H1 (cell line): Measurements from ENCODE around the gene PHLDA1. TPM values are rescaled to one million over a fixed set of nuclear protein-coding genes. Genes with fewer than 3 reads are reported as not detected.

Source experiments
- CTCF ChIA-PET: fragments of 300-600 bp; sonication (Branson Sonifier 250); formaldehyde crosslinking; loops from one replicate; lab custom pipeline; 2021; ENCODE audit not compliant: partially characterized antibody; lab: Charles Lee
- POLR2A ChIA-PET: fragments of 300-600 bp; sonication (Branson Sonifier 250); formaldehyde crosslinking; loops from one replicate; lab custom pipeline; 2021; ENCODE audit warnings: inconsistent platforms; ENCODE audit not compliant: partially characterized antibody; lab: Charles Lee
- DNase-seq, 2 experiments: peaks; one replicate each; pipeline versions ENCODE4 v3.0.0 to v3.0.0-alpha.2; 2010 to 2022; ENCODE audit warnings: low spot score in 2 of 2, low read depth in 1 of 2, mixed read lengths in 1 of 2
- FAIRE-seq: peaks from 2 replicates; lab custom pipeline; 2011; peaks lifted over from hg19 to GRCh38; lab: Jason Lieb, UNC
- H2AFZ ChIP-seq: 2 replicates; pipeline ENCODE4 v1.8.1; 2012; ENCODE audit warnings: low read length, inconsistent platforms
- H2AK5ac ChIP-seq: 2 replicates; pipeline ENCODE4 v1.6.1; 2013; ENCODE audit warnings: low read depth, low read length
- H2BK120ac ChIP-seq: replicated peaks from 2 replicates; pipeline ENCODE3; 2013; ENCODE audit warnings: low read depth, low read length, inconsistent platforms
- H2BK12ac ChIP-seq: 2 replicates; pipeline ENCODE4 v1.6.1; 2013; ENCODE audit warnings: low read depth, low read length
- H2BK15ac ChIP-seq: 2 replicates; pipeline ENCODE4 v1.6.1; 2013; ENCODE audit warnings: low read length
- H2BK20ac ChIP-seq: 2 replicates; pipeline ENCODE4 v1.6.1; 2013; ENCODE audit warnings: low read length
- H2BK5ac ChIP-seq: 2 replicates; pipeline ENCODE4 v1.6.1; 2013; ENCODE audit warnings: low read depth, low read length
- H3K14ac ChIP-seq: 2 replicates; pipeline ENCODE4 v1.6.1; 2013; ENCODE audit warnings: inconsistent platforms; ENCODE audit not compliant: insufficient read length
- H3K18ac ChIP-seq: 2 replicates; pipeline ENCODE4 v1.6.1; 2013; ENCODE audit warnings: low read length; ENCODE audit errors: extremely low read depth
- H3K23ac ChIP-seq: 2 replicates; pipeline ENCODE4 v1.6.1; 2013; ENCODE audit warnings: inconsistent platforms; ENCODE audit not compliant: insufficient read length
- H3K23me2 ChIP-seq: 2 replicates; pipeline ENCODE4 v1.6.1; 2013; ENCODE audit warnings: low read depth, low read length
- H3K27ac ChIP-seq: 2 replicates; pipeline ENCODE4 v1.6.1; 2011; ENCODE audit warnings: low read depth, low read length, inconsistent platforms
- H3K27me3 ChIP-seq, 4 experiments: replicated peaks in 1 of 4; 1 replicate in 1 of 4; 2 replicates in 3 of 4; pipeline versions ENCODE4 v1.6.1 to v1.8.1; 2011 to 2013; ENCODE audit warnings: low read length in 3 of 4, mild to moderate bottlenecking in 3 of 4, inconsistent platforms in 2 of 4, mixed read lengths in 2 of 4, moderate library complexity in 1 of 4; ENCODE audit not compliant: control insufficient read depth in 3 of 4, insufficient read depth in 3 of 4; ENCODE audit errors: extremely low read depth in 1 of 4
- H3K36me3 ChIP-seq, 4 experiments: 2 replicates each; pipeline versions ENCODE4 v1.6.1 to v1.8.1; 2011 to 2013; ENCODE audit warnings: mild to moderate bottlenecking in 4 of 4, low read length in 3 of 4, moderate library complexity in 2 of 4, control low read depth in 1 of 4, inconsistent platforms in 1 of 4; ENCODE audit not compliant: insufficient read depth in 4 of 4, control insufficient read depth in 2 of 4
- H3K4ac ChIP-seq: replicated peaks from 2 replicates; pipeline ENCODE3; 2013; ENCODE audit warnings: low read length, low read depth, mixed read lengths, inconsistent platforms; ENCODE audit not compliant: insufficient read length
- H3K4me1 ChIP-seq, 4 experiments: replicated peaks in 1 of 4; 1 replicate in 1 of 4; 2 replicates in 3 of 4; pipeline versions ENCODE4 v1.6.1 to v1.8.1; 2011 to 2013; ENCODE audit warnings: low read length in 3 of 4, inconsistent platforms in 2 of 4, mixed read lengths in 1 of 4; ENCODE audit not compliant: insufficient read depth in 4 of 4, control insufficient read depth in 3 of 4
- H3K4me2 ChIP-seq, 2 experiments: 2 replicates each; pipeline versions ENCODE4 v1.6.1 to v1.8.1; 2011 to 2013; ENCODE audit warnings: low read depth in 2 of 2, low read length in 2 of 2, control low read depth in 1 of 2, inconsistent platforms in 1 of 2, mild to moderate bottlenecking in 1 of 2; ENCODE audit not compliant: insufficient read depth in 1 of 2
- H3K4me3 ChIP-seq, 4 experiments: fragments of 200-600, 300-600 bp in 1 of 4; sonication (generic), shearing (Covaris generic), sonication (Bioruptor Twin) in 1 of 4; 2 replicates each; pipeline versions ENCODE4 v1.5.1 to v1.8.1; 2011 to 2016; ENCODE audit warnings: low read length in 4 of 4, low read depth in 3 of 4, control low read depth in 2 of 4, inconsistent platforms in 2 of 4, mild to moderate bottlenecking in 2 of 4, mixed read lengths in 1 of 4, moderate library complexity in 1 of 4; ENCODE audit not compliant: insufficient read depth in 2 of 4; ENCODE audit errors: extremely low read depth in 1 of 4
- H3K56ac ChIP-seq: replicated peaks from 2 replicates; pipeline ENCODE3; 2013; ENCODE audit warnings: low read depth, mild to moderate bottlenecking, mixed read lengths, low read length, inconsistent platforms; ENCODE audit not compliant: insufficient read length
- H3K79me1 ChIP-seq: 2 replicates; pipeline ENCODE4 v1.6.1; 2013; ENCODE audit warnings: low read depth, low read length, control low read depth
- H3K79me2 ChIP-seq, 2 experiments: 2 replicates each; pipeline versions ENCODE4 v1.6.1 to v1.8.1; 2012 to 2013; ENCODE audit warnings: low read length in 2 of 2, mild to moderate bottlenecking in 2 of 2, inconsistent platforms in 1 of 2; ENCODE audit not compliant: insufficient read depth in 2 of 2, control insufficient read depth in 1 of 2
- H3K9ac ChIP-seq, 4 experiments: replicated peaks in 1 of 4; 1 replicate in 1 of 4; 2 replicates in 3 of 4; pipeline versions ENCODE4 v1.6.1 to v1.8.1; 2011 to 2013; ENCODE audit warnings: low read depth in 3 of 4, low read length in 3 of 4, control low read depth in 2 of 4, mild to moderate bottlenecking in 2 of 4, moderate library complexity in 2 of 4, inconsistent platforms in 1 of 4; ENCODE audit errors: extremely low read depth in 1 of 4
- H3K9me3 ChIP-seq, 2 experiments: 2 replicates each; pipeline versions ENCODE4 v1.6.1 to v1.8.1; 2012 to 2013; ENCODE audit warnings: mild to moderate bottlenecking in 2 of 2, moderate library complexity in 2 of 2, control low read depth in 1 of 2, inconsistent platforms in 1 of 2, low read depth in 1 of 2, low read length in 1 of 2, mixed read lengths in 1 of 2; ENCODE audit not compliant: insufficient read depth in 2 of 2
- H4K20me1 ChIP-seq, 2 experiments: replicated peaks in 1 of 2; 2 replicates each; pipeline versions ENCODE3 to v1.8.1; 2011 to 2013; ENCODE audit warnings: inconsistent platforms in 2 of 2, low read length in 2 of 2, mild to moderate bottlenecking in 1 of 2; ENCODE audit not compliant: insufficient read depth in 2 of 2, control insufficient read depth in 1 of 2
- H4K5ac ChIP-seq: 2 replicates; pipeline ENCODE4 v1.6.1; 2013; ENCODE audit warnings: low read length, low read depth, mixed read lengths, inconsistent platforms; ENCODE audit not compliant: insufficient read length
- H4K8ac ChIP-seq: 2 replicates; pipeline ENCODE4 v1.8.0; 2013; ENCODE audit warnings: mild to moderate bottlenecking, moderate library complexity, low read length, inconsistent platforms; ENCODE audit not compliant: insufficient read depth; ENCODE audit errors: extremely low read depth
- H4K91ac ChIP-seq: replicated peaks from 2 replicates; pipeline ENCODE3; 2013; ENCODE audit warnings: low read length, mixed read lengths, inconsistent platforms; ENCODE audit not compliant: insufficient read length
- CBX5 ChIP-seq: fragments of 300-800, 300-1000 bp; sonication (generic); IDR thresholded peaks from 2 replicates; pipeline ENCODE4 v1.7.1; 2016; ENCODE audit warnings: antibody characterized with exemption, low read length, low read depth
- CTBP2 ChIP-seq: IDR thresholded peaks from 2 replicates; pipeline ENCODE4 v1.7.0; 2011; ENCODE audit warnings: borderline replicate concordance, mild to moderate bottlenecking, moderate library complexity, mixed read lengths, low read length; ENCODE audit not compliant: insufficient read depth, insufficient read length
- EP300 ChIP-seq, 2 experiments: IDR thresholded peaks; 1 replicate in 1 of 2; 2 replicates in 1 of 2; pipeline ENCODE4 v1.6.1; 2011 to 2012; ENCODE audit warnings: low read depth in 2 of 2, low read length in 2 of 2, mild to moderate bottlenecking in 2 of 2, borderline replicate concordance in 1 of 2, inconsistent platforms in 1 of 2, moderate library complexity in 1 of 2
- MAX ChIP-seq: IDR thresholded peaks from 2 replicates; pipeline ENCODE4 v1.6.1; 2012; ENCODE audit warnings: inconsistent platforms
- RXRA ChIP-seq: IDR thresholded peaks from 2 replicates; pipeline ENCODE4 v1.6.1; 2011; ENCODE audit warnings: low read depth, mild to moderate bottlenecking, low read length, moderate library complexity; ENCODE audit not compliant: insufficient read depth
- SAP30 ChIP-seq: fragments of 300-600 bp; sonication (generic); IDR thresholded peaks from 2 replicates; pipeline ENCODE4 v1.7.1; 2012; ENCODE audit warnings: low read length, moderate library complexity, mild to moderate bottlenecking, inconsistent platforms; ENCODE audit not compliant: insufficient read depth, insufficient replicate concordance
- SIN3A ChIP-seq, 2 experiments: IDR thresholded peaks in 1 of 2; conservative IDR thresholded peaks in 1 of 2; 2 replicates each; pipeline ENCODE4 v1.6.1; 2011 to 2012; ENCODE audit warnings: low read length in 2 of 2, improper control_type of control experiment in 1 of 2, low read depth in 1 of 2, mild to moderate bottlenecking in 1 of 2
- SP1 ChIP-seq: IDR thresholded peaks from 2 replicates; pipeline ENCODE4 v1.6.1; 2011; ENCODE audit warnings: low read depth, low read length
- SP4 ChIP-seq: IDR thresholded peaks from 2 replicates; pipeline ENCODE4 v1.6.1; 2012; ENCODE audit warnings: low read length, inconsistent platforms
- USF2 ChIP-seq: IDR thresholded peaks from 2 replicates; pipeline ENCODE4 v1.6.1; 2011; ENCODE audit warnings: low read length, improper control_type of control experiment
- YY1 ChIP-seq: IDR thresholded peaks from 2 replicates; pipeline ENCODE4 v1.6.1; 2011; ENCODE audit warnings: low read depth, mild to moderate bottlenecking, low read length
- ZNF274 ChIP-seq: IDR thresholded peaks from 2 replicates; pipeline ENCODE4 v1.7.0; 2012; ENCODE audit warnings: low read length, borderline replicate concordance; ENCODE audit errors: extremely low read depth
- WGBS, 2 experiments: shearing (Covaris generic) in 1 of 2; methylation state at CpG; one replicate each; pipeline versions ENCODE4 v1.1.6 to v1.1.7; 2013 to 2015; ENCODE audit warnings: low lambda C conversion rate in 2 of 2, mixed read lengths in 2 of 2, inconsistent platforms in 1 of 2, low coverage in 1 of 2, missing lambda C conversion rate in 1 of 2; ENCODE audit not compliant: insufficient replicate concordance in 2 of 2, insufficient coverage in 1 of 2, insufficient read length in 1 of 2; ENCODE audit errors: extremely low coverage in 1 of 2, missing lambda C conversion rate in 1 of 2; 5-methylcytosine and 5-hydroxymethylcytosine counted together
- polyA plus RNA-seq, 7 experiments: library from polyadenylated mRNA; depleted of rRNA in 3 of 7; stranded (reverse) in 5 of 7; unstranded in 2 of 7; fragments of >200 nt in 5 of 7; fragments of 200-250 nt in 2 of 7; gene quantifications; 1 replicate in 5 of 7; 2 replicates in 1 of 7; 4 replicates in 1 of 7; pipeline versions ENCODE4 v1.2.1 to v1.2.3, GENCODE V29; 2011 to 2013; ENCODE audit warnings: missing spikeins in 2 of 7, mixed read lengths in 2 of 7
- total RNA-seq: library from RNA; stranded (reverse); fragmentation: NEBNext Ultra II Directional; extraction: Animal tissue kit (Norgen Biotek cat#: 25700); gene quantifications from 2 replicates; pipeline ENCODE4 v1.2.1, GENCODE V29; 2021

PHLDA1 gene
- total and polyA plus RNA-seq, 2 of the 8 experiments (the other 6 are each of a cell fraction or from before 2014, with no cell fraction given): 18.9 to 19.4 TPM

GRCh38 chr12:76026643-76027063 is 4.9 kb downstream of the PHLDA1 start:
- ChIA-PET CTCF (interaction anchor here (0.7 to 1.6 kb wide), 2 partner anchors 59 to 500 kb away, joined by 4 read pairs; no protein-coding TSS in a partner anchor), POLR2A (interaction anchor here (1.2 kb wide), 1 partner anchor 20 kb away, joined by 4 read pairs; no protein-coding TSS in a partner anchor)
- no peak overlapping the region for H3K27ac ChIP-seq
- TF ChIP-seq ZNF274 (no peak), SIN3A (conservative IDR thresholded peaks at IDR 0.05 in 1 of 2, IDR thresholded peaks at IDR 0.05 in 1 of 2; ENCODE audit: low read depth in 1 of 2, low read length in 2 of 2) (no peak), SAP30 (no peak), CBX5 (no peak), MAX (no peak), RXRA (no peak), SP1 (no peak), YY1 (no peak), SP4 (no peak), EP300 (IDR thresholded peaks at IDR 0.05; ENCODE audit: borderline replicate concordance in 1 of 2, low read depth in 2 of 2, low read length in 2 of 2) (no peak), USF2 (no peak), CTBP2 (no peak)

More at GRCh38 chr12:76026643-76027063, 4.9 kb downstream of the PHLDA1 start:
- WGBS, 2 experiments: 100% methylated on average over 1 of the region's 1 CpG; no CpG with 5 or more reads in 1 of the 2 experiments
- Histone ChIP-seq H3K4me3 (no peak overlapping the region), H3K9me3 (no peaks in the 10 kb centered on the region), H3K4ac (no peak overlapping the region), H3K18ac (no peak overlapping the region), H4K91ac (no peak overlapping the region), H2AK5ac (no peak overlapping the region), H3K79me1 (peaks cover 4% of the 10 kb centered on the region), H3K56ac (no peak overlapping the region), H2BK120ac (no peak overlapping the region), H2AFZ (no peak overlapping the region), H3K79me2 (peaks cover 0 to 36% of the 10 kb centered on the region in 2 experiments; a peak in 2 of 4 replicates), H3K14ac (no peak overlapping the region), H3K9ac (no peak overlapping the region), H3K27me3 (no peaks in the 10 kb centered on the region; a peak in 1 of 7 replicates), H2BK12ac (no peak overlapping the region), H3K23me2 (peaks cover 10% of the 10 kb centered on the region), H2BK15ac (no peak overlapping the region), H4K20me1 (peaks cover 2 to 4% of the 10 kb centered on the region in 2 experiments), H2BK20ac (no peak overlapping the region), H4K5ac (no peak overlapping the region), H3K36me3 (peaks cover 0 to 23% (median 0%) of the 10 kb centered on the region in 4 experiments; a peak in 1 of 8 replicates), H2BK5ac (no peak overlapping the region), H3K23ac (no peak overlapping the region), H3K4me2 (no peak overlapping the region), H4K8ac (no peak overlapping the region), H3K4me1 (peaks cover 0 to 10% (median 4%) of the 10 kb centered on the region in 4 experiments; a peak in 4 of 7 replicates)
- FAIRE-seq (no peak), DNase-seq (no peak)
